ENCODE data around the gene PRKN.

PRKN gene

GRCh38 chr6:161744211-161745067 is 983.1 kb downstream of the PRKN start:
- no peak for DNase-seq

- no peak for DNase-seq
Observed at GRCh38 chr6:161743509-161744178, 983.9 kb downstream of the PRKN start.

- DNase-seq = no peak
Observed at GRCh38 chr6:161740486-161740885, 987.1 kb downstream of the PRKN start.

- no peak for DNase-seq
Observed at GRCh38 chr6:161736781-161737292, 990.7 kb downstream of the PRKN start.

- no peak for DNase-seq
Observed at GRCh38 chr6:161736326-161736725, 991.2 kb downstream of the PRKN start.

- DNase-seq = no peak
Observed at GRCh38 chr6:161732594-161732993, 995.0 kb downstream of the PRKN start.

GRCh38 chr6:161727083-161727833 is 1000.3 kb downstream of the PRKN start:
- no peak for DNase-seq

- no peak for DNase-seq
Observed at GRCh38 chr6:161722394-161722793, 1005.2 kb downstream of the PRKN start.

- no peak for DNase-seq
Observed at GRCh38 chr6:161721511-161721910, 1006.1 kb downstream of the PRKN start.

GRCh38 chr6:161716176-161716575 is 1011.4 kb downstream of the PRKN start:
- DNase-seq = no peak

GRCh38 chr6:161711938-161712337 is 1015.6 kb downstream of the PRKN start:
- DNase-seq = no peak

- no peak for DNase-seq
Observed at GRCh38 chr6:161711515-161711914, 1016.1 kb downstream of the PRKN start.

- no peak for DNase-seq
Observed at GRCh38 chr6:161710698-161711097, 1016.9 kb downstream of the PRKN start.

- no peak for DNase-seq
Observed at GRCh38 chr6:161701056-161701455, 1026.5 kb downstream of the PRKN start.

GRCh38 chr6:161696801-161697200 is 1030.8 kb downstream of the PRKN start:
- DNase-seq = no peak

GRCh38 chr6:161694995-161695394 is 1032.6 kb downstream of the PRKN start:
- no peak for DNase-seq

GRCh38 chr6:161686655-161687054 is 1040.9 kb downstream of the PRKN start:
- DNase-seq = no peak

- DNase-seq = no peak
Observed at GRCh38 chr6:161684731-161685475, 1042.7 kb downstream of the PRKN start.

- DNase-seq = no peak
Observed at GRCh38 chr6:161683400-161683799, 1044.2 kb downstream of the PRKN start.

GRCh38 chr6:161682982-161683381 is 1044.6 kb downstream of the PRKN start:
- DNase-seq = no peak

- no peak for DNase-seq
Observed at GRCh38 chr6:161679980-161680538, 1047.5 kb downstream of the PRKN start.

GRCh38 chr6:161677188-161677587 is 1050.4 kb downstream of the PRKN start:
- no peak for DNase-seq

All from stimulated activated CD4-positive, alpha-beta T cell treated with anti-CD3 and anti-CD28 coated beads, Interleukin-4, amount 100 ng/mL, for 24 hours (primary cell).